Activated T-cell treated with anti-CD3 and anti-CD28 coated beads, Interleukin-2, amount 50 U/mL, for 48 hours (primary cell): ENCODE results near the gene PPL.

ENCODE experiments used
- DNase-seq, 2 experiments: peaks; one replicate each; pipeline ENCODE4 v3.0.0-alpha.2; 2020

Gene PPL

DNA sequence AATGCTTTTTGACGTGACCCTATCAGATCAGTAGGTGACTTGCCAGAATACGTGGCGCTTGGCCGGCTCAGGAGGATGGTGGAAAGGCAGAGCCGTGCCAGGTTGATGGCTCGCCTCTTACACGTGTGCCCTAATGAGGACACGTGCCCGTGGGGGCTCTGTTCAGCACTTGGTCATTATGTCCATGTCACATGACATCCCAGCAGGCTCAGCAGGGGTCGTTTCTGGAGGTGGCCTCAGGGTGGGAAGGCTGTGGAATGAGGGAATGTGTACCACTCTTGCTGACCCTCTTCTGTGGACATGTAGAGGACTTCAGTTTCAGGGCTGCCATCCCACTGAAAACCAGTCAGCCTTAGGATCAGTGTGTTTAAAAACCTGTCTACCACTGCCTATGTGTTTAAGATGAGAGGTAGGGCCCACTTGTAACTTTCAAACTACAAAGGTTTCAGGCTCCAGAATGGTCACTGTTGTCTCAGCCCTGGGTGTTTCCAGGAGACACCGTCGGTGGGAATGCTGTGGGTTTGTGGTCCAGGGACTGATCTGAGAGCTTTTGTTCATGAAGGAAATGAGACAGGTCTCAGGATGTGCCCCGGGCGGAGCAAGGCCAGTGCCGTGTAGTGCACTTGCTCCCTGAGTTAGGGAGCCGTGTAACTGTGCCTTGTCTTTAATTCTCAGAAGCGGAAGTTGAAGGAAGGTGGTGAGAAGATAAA lies 77.6 kb downstream of the PPL start:
- DNase-seq = no peak

DNA sequence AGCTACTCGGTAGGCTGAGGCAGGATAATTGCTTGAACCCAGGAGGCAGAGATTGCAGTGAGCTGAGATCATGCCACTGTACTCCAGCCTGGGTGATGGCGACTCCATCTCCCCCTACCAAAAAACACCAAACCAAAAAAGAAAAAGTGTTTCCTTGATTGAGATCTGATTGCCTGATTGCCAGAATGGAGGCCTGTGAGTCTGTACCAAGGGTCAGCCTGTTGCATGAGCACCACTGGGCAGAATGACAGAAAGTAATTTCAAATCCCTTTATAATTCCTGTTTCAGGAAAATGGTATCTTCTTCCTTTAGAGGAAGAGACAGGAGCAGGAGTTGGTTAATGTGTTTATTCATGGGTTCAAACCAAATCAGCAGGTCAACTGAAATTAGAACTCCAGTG lies 81.1 kb downstream of the PPL start:
- no peak for DNase-seq

DNA sequence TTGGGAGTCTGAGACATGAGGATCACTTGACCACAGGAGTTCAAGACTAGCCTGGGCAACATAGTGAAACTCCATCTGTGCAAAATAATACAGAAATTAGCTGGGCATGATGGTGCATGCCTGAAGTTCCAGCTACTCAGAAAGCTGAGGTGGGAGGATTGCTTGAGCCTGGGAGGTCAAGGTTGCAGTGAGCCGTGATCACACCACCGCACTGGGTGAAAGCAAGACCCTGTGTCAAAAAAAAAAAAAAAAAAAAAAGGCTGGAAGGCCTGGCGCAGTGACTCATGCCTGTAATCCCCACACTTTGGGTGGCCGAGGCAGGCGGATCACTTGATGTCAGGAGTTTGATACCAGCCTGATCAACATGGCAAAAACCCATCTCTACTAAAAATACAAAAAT lies 81.6 kb downstream of the PPL start:
- no peak for DNase-seq

DNA sequence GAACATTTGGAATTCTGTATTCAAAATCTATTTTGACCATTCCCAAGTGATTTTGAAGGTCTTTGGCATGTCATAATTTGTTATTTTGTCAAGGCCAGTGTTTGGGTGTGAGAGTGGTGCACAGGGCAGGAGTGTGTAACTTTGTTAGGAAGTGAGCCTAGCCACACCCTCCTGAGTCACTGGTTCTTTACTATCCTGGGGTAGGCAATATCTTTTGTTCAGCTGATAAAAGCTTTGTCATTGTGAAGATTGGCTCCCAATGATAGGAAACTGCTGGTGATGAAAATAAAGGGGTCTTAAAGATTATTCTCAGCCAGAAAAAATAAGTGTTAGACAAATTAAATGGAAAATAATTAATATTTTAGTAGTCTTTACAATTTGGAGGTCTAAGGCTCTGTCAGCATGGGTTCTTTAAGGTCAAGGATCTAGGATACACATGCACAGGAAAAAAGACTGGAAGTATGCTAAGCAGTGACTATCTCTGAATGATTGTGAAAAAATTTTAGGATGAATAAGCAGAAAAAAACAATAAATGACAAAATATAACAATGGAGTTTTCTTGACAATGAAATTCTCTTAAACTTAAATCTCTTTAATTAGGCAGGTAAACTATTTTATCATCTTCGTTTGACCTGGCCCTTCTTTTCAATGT lies 84.6 kb downstream of the PPL start:
- no peak for DNase-seq

DNA sequence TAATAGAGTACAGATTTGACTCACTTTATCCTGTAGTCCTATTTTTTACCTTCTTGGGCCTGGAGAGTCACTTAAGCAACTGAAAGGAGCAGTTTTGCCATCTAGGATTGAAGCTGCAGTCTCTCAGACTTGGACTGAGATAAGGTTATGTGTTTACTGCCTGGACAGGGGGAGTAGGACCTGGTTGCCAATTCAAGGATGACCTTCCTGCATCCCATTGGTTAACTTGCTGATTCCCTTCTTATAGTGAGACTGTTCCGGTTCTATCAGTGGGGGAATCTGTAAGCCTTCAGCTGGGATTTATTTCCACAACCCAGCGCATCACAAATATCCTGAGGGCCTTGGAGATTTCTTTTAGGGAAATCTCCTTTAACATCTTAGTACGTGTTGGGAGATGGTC lies 86.7 kb downstream of the PPL start:
- no peak for DNase-seq

DNA sequence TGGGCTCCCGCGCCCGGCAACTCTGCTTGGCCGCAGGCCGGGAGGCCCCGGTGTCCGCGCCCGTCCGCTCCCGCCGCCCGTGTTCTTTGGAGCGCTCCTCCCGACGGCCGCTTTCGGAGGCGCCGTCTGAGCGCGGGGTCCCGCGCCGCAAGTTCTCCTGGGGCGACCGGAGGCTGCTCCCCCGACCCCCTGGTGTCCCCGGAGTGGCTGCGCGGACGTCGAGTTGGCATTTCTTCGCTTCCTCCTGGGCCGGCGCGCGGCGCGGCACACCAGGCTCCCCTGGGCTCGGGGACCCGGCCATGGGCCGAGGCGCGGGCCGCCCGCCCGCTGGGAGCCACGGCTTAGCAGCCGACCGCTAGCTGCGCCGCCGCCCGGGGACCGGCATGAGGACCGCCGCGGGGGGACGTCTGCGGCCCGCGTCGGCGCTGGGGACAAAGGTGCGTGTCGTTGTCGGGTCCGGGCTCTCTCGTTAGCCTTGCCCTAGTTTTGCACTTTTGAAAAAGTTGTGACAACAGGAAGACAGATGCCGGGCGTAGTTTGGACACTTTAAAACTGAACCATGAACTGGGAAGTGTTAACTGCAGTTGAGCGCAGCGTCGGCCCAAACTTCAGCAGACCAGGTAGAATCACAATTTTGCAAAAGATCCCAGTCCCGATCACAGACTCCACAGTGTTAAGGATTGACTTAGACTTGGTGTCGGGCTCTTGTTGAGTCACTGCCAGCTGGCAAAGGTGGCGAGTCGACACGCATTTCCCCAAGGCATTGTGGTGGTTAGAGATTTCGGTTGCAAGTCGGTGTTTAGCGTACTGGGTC lies 89.0 kb downstream of the PPL start:
- DNase-seq = peak in 1 of 2 experiments; percentile 46

DNA sequence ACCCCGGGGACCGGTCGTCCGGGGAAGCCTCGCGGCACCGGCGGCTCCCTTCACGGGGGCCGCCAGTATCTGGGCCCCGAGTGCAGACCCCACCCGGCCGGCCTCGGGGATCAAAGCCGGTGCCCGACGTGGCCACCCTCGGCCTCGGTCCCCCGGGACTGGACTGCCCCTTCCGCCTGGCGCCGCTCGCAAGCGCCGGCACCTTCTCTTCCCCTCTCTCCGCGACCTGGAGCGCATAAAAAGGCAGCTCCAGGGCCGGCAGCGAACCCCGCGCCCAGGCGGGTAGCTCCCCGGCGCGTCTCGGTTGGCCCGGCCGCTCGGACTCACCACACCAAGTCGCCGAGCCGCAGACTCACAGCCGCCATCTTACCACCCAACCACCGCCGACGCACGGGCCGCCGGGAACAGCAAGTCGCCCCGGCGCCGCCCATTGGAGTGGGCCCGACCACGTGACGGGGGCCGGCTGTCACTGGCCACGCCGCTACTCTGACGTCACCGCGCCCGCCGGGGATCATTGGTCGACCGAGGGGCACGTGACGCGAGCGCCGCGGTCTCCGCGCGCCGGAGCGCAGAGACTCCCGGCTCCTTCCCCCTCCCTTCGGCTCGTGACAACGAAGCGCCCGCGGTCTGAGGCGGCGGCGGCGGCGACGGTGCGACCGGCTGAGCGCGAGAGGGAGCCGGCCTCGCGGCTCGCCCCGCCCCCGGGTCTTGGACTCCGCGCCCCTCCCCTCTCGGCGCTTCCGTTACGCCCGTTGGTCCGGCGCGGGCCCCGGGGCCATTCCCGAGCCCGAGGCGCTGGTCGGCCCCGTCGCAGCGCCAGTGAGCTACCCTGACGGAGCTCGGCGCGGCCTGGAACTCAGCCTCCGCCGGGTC lies 89.8 kb downstream of the PPL start, which contains the start of the genes GLYR1 and UBN1:
GLYR1 (minus strand) TSS at position 388 of the 873 bp plus-strand sequence; CDS start at position 365, 23 bp downstream.
UBN1 (plus strand) TSS at position 581 of the 873 bp plus-strand sequence. CDS start 5,437 bp downstream, outside the sequence.
- DNase-seq = peak; percentile 100

DNA sequence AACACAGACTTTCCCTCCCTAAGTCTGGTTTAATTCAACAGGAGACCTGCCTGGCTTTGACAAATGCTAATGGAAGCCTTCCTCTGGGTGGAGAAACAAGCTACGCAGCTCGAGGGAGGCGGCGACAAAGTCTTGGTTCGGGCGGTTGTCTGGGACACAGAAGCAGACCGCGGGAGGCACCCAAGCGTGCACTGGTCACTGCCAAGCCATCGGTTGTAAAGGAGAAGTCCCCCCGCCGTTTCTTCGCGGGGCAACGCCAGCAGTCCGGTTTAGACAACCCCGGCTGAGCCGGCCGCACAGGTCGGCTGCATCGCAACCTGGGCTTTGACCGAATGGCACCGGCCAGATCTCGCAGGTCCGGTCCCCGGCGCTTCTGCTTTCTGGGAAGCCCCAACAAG lies 90.4 kb downstream of the PPL start:
- peak; percentile 45 for DNase-seq

DNA sequence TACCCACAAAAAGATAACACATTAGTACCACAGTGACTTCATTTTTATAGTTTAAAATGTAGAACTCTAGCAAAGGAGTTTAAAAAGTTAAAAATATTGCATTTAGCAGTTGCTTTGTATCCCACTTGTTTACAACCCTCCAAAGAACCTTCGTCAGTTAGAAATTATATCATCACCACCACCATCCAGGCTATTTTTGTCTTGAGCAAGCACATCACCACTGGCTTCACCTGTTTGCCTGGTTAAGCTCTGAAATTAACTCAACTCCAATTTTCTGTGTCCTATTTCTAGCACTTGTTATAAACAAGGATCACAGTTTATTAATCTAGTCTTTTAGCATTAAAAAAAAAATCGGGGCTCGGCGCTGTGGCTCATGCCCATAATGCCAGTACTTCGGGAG lies 96.0 kb downstream of the PPL start:
- no peak for DNase-seq

DNA sequence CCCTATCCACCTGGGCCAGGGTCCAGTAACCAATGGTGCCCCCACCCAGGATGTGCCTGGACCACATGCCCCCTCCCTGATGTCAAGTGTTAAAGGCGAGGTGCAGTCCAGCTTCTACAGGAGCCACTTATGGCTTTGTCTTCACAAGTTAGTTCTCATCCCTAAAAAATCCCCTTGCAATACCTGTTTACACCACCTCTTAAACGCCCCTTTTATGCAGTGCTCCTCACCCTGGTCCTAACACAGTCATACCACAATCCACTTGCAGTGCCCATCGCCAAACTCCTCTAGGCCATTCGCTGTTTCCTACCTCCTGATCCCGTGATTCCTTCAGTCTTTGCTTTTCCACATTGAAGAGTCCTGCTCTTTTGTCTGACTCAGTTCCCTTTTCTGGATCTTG lies 97.0 kb downstream of the PPL start:
- DNase-seq = no peak

DNA sequence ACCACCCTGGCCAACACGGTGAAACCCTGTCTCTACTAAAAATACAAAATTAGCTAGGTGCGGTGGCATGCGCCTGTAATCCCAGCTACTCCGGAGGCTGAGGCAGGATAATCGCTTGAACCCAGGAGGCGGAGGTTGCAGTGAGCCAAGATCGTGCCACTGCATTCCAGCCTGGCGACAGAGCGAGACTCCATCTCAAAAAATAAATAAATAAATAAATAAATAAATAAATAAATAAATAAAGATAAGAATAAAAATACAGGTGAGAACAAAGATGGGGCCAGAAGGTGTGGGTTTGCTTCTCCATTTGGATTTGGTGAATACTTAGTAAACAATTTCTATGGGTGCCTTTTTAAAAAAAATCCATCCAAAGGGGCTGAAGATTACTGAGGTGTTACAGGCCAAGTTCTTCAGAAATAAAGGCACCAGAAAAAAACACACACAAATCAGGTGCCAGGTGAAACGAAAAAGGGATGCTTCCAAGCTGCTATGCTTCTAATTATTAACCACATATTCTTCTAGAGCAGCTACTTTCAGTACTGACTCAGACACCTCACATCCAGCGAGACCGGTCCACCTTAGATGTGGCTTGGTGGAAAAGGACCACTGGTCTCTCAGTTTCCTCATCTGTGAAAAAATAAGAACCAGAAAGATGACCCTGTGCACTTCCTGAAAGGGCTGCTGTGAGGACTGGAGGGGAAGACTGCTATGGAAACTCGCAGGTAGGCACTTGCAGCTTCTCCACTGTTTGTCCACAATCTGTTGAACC lies 99.0 kb downstream of the PPL start:
- DNase-seq = no peak

DNA sequence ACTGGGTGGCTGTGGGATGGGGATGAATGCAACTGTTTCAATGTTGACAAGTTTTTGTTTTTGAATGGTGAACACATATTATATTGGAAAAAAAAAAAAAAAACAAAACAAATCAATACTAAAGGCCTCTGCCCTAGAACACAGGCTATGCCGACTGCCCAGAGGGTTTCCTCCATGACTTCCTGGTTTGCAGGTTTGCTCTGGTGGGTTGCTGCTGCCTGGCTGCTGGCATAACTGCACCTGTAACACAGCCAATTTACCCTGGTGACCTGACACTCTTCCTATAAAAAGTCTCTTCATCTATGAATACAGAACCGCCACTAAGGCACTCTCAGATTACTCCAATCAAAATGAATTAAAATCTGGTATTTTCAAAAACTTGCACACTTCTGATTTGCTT lies 100.2 kb downstream of the PPL start:
- no peak for DNase-seq

DNA sequence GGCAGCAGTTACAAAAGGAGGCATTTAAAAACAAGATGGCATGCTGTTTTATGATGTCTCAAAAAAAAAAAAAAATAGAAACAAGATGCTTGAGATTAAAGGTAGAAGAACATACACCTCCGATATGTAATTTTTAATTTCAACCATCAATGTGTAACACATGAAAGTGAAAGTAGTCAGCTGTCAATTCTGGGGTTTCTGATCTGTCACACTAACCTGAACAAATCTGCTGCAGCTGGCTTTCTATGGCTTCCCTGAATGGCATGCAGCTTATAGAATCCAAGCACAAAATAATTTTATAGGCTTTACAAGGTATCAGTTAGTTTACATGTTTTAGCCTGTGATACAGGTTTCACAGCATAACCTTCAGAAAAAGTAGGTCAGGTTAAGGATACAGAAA lies 103.4 kb downstream of the PPL start:
- no peak for DNase-seq

DNA sequence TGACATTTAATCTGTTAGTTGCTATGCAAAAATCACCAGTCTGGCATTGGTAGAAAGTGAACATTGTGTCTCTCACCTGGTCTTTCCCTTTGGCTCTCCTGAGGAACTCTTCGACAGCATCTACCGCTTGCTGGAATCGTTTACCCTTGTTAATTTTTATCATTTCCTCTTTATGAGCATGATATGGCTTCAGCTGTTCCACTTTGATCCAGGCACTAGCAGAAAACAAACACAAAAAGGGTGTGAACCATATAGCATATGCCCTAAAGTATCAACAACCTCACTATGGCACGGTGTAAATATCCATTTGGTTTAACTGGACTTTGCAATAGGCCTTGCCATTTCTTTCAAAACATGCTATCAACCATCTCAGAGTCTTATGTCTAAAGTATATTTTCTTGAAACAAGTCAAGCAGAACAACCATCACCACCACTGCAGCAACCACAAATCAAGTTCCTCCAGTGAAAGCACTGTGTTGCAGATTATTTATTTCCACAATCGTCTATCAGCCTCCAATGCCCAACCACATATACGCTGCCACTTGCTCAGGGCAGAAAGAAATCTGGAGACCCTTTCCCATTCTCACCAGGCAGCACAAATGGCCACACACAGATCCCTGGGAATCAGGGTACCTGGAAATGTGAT lies 104.1 kb downstream of the PPL start:
- no peak for DNase-seq
